SU-DHL-6 (cell line): ENCODE measurements around the gene DAPK1.

Source experiments
- EZH2phosphoT487 ChIP-seq: fragments of 200-600 bp; sonication (generic), shearing (Covaris generic); conservative IDR thresholded peaks from 2 replicates; pipeline ENCODE4 v1.6.1; 2018; ENCODE audit warnings: mild to moderate bottlenecking, antibody characterized with exemption, low read length, moderate library complexity, mixed read lengths
- TF ChIP-seq, protein P1 (sequence below): fragments of 200-600 bp; sonication (generic); IDR thresholded peaks from one replicate; pipeline ENCODE4 v1.5.1; 2017; ENCODE audit warnings: antibody characterized with exemption, mild to moderate bottlenecking, low read length, moderate library complexity; ENCODE audit not compliant: insufficient read depth, poor library complexity, severe bottlenecking

DNA sequence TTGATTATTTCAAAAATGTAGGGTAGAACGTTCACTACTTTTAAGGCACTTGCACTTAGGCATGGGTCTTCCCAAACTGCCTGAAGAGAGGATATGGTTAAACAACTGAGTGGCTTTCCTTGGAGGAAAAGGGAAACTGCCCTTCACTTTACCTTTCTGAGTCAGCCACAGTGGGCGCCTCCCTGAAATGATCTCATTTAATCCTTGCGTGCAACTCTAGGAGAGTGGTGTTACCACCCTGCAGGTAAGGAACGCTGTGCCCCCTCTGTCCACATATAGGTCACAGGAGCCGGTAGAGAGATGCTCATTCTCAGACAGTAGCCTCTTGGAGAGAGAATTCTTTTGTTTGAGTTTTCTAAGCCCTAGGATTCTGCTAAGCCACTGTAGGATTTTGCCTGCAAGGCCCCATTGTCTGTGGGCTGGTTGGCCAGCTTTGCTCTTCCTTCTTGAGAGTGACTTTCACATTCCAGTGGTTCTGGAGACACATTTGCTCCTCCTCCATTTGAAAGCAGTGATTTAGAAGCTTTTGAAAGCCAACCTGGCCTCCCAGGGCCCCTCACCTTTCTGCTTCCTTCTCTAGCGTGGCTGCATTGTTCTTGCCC, 118.0 kb downstream of the DAPK1 start:
- TF ChIP-seq, protein P1, sequence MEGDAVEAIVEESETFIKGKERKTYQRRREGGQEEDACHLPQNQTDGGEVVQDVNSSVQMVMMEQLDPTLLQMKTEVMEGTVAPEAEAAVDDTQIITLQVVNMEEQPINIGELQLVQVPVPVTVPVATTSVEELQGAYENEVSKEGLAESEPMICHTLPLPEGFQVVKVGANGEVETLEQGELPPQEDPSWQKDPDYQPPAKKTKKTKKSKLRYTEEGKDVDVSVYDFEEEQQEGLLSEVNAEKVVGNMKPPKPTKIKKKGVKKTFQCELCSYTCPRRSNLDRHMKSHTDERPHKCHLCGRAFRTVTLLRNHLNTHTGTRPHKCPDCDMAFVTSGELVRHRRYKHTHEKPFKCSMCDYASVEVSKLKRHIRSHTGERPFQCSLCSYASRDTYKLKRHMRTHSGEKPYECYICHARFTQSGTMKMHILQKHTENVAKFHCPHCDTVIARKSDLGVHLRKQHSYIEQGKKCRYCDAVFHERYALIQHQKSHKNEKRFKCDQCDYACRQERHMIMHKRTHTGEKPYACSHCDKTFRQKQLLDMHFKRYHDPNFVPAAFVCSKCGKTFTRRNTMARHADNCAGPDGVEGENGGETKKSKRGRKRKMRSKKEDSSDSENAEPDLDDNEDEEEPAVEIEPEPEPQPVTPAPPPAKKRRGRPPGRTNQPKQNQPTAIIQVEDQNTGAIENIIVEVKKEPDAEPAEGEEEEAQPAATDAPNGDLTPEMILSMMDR = no peak
- TF ChIP-seq EZH2phosphoT487 = no peak
